HG03354 (cell line): ENCODE results near the gene WDR41.
"Not testable (repeated sequence)": the region's sequence is repeated elsewhere in the genome, so short reads cannot be mapped to it uniquely, and the experiment has no call there.

Experiments used
- ATAC-seq: cut with Tn5 transposase; IDR thresholded peaks from one replicate; pipeline ENCODE4 v1.9.1; 2021; ENCODE audit warnings: mild to moderate bottlenecking; ENCODE audit not compliant: unreplicated experiment, poor library complexity, severe bottlenecking

Gene WDR41

DNA sequence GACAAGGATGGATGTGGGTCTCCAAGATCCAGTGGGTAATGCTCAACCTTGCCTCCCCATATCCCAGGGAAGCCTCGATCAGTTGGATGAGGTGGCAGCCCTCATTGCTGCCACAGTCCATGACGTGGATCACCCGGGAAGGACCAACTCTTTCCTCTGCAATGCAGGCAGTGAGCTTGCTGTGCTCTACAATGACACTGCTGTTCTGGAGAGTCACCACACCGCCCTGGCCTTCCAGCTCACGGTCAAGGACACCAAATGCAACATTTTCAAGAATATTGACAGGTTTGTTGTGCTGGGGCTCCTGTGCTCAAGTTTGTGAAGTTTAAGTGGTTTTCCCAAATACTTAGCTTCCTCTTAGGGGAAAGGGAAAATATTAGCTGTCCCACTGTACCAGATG is 74.0 kb downstream of the WDR41 start:
- ATAC-seq: no peak

DNA sequence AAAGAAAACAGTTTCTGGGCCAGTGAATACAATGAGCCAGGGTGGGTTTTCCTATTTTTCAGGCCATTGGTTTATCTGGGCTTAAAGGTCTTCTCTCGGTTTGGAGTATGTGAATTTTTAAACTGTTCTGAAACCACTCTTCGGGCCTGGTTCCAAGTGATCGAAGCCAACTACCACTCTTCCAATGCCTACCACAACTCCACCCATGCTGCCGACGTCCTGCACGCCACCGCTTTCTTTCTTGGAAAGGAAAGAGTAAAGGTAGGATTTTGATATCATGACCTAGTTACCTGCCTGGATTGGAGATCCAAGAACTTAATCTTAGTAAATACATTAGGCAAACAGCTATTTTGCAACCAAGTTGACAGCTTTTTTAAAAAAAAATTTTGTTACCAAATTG is 79.1 kb downstream of the WDR41 start:
- no peak for ATAC-seq

DNA sequence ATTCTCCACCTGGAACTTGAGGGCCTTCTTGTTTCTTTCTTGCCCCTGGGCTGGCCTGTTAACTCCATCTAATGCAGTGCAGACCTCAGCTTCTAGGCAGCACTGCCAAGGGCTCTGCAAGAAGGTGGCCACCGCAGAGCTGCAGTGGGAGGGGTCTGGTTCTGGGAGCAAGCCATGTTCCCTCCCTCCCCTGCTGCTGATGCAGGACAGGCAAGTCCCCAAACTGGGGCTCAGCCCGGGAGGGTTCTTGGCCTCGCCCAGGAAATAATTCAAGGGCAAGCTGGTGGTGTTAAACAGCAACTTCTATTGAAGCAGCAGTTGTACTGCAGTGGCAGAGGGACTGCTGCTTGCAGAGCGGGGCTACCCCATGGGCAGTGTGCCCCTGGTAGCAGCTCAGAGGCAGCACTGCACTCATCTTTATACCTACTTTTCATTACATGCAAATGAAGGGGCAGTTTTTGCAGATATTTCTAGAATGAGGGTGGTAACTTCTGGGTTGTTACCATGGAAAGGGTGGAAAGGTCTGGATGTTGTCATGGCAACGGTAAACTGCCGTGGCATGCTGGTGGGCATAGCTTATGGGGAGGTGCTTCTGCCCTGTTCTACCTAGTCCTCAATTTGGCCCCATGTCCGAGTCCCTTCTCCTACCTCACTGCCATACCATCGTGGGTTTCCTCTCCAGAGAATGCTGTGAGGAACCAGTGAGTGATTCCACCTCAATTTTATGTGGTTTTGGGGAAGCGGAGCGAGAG is 82.1 kb downstream of the WDR41 start:
- ATAC-seq: no peak

DNA sequence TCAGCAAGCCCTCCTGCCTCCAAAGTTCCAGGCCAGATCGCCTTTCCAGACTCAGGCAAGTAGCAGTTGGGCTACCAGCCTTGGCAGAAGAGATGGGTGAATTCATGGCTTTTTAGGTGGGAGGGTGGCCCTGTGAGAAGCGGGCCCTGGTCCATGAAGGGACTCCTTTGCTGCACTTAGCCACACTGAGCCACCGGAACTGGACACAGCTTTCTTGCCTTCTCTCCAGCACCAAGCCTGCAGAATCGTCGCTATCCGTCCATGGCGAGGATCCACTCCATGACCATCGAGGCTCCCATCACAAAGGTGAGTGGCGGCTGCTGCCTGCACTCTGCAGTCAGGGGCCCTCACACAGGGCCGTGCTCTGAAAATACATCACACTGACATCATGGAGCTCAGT is 85.0 kb downstream of the WDR41 start:
- no peak for ATAC-seq

DNA sequence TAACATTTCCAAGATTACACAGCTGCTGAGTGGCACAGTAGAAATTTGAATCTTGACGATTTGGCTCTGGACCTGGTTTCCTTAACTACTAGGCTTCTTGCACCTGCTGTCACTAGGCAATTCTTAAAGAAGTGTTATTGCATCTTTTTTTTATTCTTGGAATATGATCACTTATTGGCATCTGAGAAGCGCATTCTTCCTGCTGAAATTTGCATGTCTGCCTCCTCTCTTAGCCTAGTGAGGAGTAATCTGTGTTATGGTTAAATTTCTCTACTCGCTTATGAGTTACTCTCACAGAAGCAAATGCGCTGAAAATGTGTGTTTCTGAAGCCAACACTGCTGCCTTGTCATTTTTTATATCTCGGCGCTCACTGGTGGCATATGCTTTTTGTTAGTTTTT is 89.3 kb downstream of the WDR41 start:
- no peak for ATAC-seq

DNA sequence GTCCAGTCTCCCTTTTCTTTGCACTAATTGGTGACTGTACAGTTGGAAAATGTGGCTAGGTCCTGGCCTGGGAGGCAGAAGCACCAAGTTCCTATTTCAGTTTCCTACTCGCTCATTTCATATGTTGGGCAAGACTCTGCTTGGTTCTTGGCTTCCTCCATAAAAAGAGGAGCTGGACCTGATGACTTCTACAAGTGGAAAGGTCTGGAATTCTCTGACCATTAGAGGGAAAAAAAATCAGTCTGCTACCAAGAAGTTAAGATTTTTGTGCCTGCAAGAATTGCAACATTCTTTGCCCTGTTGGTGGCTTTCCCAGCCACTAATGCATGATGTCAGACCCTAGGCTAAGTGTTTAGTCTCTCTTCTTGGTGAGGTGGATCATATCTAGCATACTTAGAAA is 91.5 kb downstream of the WDR41 start:
- no peak for ATAC-seq

DNA sequence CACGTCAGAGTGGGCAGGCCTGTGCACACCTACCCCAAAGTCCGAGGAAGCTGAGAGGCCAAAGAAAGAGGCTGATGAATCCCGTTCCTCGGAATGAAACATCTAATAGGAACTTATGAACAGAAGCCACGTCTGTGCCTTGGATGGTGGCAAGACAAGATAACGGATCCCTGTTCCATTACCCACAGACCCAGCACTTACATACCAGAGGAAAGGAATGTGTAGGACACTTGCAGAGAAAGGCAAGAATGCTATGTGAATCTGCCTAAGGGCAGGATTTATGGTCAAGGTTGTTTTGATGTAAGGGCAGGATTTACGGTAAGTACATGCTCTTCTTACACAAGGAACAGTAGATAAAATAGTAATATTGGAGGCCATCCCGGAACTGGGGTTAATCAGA is 93.2 kb downstream of the WDR41 start:
- ATAC-seq: no peak

DNA sequence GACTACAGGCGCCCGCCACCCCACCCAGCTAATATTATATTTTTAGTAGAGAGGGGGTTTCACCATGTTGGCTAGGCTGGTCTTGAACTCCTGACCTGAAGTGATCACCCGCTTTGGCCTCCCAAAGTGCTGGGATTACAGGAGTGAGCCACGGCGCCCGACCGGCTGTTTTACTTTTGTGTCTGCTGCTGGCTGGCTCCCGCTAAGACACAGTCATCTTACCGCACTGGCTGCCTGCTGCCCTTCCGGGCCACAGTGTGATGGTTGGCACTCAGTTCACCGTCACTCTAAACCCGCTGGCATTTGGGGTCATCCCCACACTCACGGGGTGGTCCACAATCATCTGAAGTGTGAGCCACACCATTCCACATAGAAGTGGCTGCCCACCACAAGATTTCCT is 93.7 kb downstream of the WDR41 start:
- ATAC-seq: no peak

DNA sequence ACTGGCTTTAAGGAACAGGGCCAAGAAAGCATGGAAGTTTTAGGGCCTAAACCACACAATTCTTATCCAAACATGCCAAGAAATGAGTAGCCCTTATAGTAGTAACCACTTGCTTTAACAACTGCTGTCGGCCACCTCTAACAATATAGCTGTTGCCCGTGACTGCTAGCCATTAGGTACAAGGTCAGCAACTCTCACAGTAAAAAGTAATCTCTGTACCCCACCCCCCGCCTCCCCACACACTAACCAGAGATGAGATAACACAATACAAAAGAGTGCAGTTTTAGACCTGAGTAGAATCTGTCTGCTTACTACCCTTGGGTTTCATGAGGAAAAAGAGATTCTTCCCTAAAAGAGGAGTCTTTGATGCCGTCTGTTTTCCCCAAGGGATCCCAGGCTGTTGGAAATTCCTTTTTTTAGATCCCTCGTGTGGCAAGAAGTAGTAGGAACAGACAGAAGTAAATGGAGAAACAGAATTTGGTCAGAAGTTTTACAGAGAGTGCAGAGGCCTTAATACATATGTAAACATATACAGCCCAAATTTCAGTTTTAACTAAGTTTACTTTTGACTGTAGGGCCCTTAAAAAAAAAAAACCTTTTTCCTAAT is 94.3 kb downstream of the WDR41 start:
- no peak for ATAC-seq

DNA sequence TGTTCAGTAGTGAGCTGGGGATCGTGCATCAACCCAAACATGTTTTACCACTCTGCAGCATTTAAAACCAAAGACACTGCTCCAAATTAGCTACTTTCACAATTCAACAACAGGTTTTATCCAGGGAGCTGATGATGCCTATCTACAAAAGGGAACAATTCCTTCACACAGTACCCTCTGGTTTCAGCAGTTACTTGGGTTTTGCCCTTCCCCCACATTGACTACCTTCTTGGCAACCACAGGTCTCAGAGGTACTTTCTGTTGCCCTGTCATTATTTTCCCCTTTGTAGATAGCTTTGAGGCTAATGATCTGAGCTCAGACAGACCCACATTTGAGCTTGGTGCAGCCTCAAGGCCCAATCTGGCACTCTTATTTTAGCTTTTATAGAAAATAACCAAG is 96.1 kb downstream of the WDR41 start:
- no peak for ATAC-seq

DNA sequence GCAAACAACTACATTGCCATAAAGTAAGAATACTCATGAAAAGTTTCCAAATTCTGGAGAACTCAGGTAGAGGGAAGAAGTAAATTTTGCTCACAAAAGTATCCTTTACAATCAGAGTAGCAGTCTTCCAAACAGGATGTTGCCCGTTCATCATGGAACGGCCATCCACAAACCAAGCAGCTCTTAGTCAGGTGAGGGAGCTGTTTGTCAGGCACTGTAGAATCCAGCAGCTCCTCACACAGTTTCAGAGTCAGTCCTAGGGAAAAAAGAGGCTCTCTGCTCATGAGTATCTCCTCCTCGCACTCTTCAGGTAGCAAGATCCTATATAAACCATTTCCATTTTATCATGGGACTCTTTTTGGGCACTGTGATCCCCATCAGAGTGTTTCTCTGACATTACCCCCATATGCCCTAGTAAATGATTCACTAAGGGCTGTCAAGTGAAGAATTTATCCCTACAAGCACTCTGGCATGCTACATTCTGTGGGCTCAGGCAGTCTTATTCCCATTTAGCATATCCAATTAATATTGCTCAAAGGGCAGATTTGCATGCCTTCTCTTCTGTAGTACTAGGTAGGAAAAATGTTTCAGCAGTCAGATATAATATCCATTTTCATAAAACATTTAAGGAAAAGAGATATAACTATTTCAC is 97.9 kb downstream of the WDR41 start:
- ATAC-seq: no peak

DNA sequence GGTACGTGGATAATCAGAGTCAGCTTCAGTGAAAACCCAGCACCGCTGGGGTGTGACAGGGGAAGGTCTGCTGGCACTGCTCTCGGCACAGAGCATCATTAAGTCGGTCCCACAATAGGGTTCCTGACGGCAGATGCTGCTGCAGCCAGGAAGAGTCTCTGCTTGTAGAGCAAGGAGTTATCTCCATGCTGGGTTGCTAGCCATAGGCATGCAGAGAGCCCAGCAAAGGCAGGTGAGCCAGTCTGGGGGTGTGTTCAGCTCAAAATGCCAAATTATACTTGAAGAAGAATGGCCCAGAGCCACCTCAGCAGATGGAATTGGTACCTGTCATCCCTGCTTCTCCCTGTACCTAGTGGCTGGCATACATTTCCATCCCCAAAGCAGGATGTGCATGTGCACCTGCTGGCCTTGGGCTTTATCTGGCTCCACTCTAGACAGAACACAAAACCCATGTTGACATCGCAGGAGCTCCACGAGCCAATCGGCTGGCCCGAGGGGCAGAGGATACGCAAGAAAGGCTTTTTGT is 100.8 kb downstream of the WDR41 start:
- ATAC-seq: no peak

DNA sequence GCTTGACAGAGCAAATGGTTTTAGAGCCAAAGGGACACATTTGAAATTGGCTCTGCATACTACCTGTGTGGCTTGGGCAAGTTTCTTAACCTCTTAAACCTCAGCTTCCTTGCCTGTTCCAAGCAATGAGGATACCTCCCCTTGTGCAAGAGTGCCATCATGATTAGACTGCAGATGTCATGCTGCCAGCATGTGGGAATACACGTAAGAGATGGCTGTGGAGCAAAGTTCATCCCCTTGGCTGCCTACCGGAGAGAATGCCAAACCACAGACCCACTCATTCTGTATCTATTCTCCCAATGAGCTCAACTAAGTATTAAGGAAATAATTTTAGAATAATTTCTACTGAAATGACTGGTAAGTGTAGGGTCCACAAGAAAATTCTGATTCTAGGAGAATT is 101.3 kb downstream of the WDR41 start:
- ATAC-seq: no peak

DNA sequence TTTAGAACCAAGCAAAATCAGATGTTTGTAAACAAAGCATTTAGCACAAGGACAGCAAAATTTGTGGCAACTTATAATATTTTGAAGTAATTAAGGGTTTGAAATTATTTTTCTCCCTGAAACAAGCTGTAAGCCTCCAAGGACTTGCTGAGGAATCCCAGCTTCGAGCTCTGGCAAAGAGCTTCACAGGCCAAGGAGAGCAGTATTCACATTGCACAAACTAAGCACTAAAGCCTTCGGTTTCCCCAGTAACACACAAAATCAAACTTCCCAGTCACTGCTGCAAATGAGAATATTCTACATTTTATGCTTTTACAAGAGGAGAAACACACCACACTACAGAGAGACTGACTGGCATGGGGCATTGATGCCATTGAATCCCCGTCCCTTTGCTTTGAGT is 101.9 kb downstream of the WDR41 start:
- ATAC-seq: no peak

DNA sequence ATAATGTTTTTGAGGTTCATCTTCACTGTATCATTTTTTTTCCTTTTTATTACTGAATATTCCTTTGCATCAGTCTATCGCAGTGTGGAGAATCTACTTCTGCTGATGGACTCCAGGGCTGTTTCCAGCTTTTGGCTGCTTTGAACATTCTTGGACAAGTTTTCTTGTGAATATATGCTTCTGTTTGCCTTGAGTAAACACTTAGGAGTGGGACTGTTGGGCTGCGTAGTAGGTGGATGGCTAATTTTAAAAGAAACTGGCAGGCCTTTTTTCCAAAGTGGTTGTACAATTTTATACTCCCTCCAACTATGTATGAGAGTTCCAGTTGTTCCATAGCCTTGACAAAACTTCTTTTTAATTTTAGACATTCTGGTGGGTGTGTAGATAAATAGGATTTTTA is 102.4 kb downstream of the WDR41 start:
- no peak for ATAC-seq

DNA sequence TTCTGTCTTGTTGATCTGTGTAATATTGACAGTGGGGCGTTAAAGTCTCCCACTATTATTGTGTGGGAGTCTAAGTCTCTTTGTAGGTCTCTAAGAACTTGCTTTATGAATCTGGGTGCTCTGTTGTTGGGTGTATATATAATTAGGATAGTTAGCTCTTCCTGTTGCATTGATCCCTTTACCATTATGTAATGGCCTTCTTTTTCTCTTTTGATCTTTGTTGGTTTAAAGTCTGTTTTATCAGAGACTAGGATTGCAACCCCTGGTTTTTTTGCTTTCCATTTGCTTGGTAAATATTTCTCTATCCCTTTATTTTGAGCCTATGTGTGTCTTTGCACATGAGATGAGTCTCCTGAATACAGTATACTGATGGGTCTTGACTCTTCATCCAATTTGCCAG is 105.8 kb downstream of the WDR41 start:
- ATAC-seq: not testable (repeated sequence)

DNA sequence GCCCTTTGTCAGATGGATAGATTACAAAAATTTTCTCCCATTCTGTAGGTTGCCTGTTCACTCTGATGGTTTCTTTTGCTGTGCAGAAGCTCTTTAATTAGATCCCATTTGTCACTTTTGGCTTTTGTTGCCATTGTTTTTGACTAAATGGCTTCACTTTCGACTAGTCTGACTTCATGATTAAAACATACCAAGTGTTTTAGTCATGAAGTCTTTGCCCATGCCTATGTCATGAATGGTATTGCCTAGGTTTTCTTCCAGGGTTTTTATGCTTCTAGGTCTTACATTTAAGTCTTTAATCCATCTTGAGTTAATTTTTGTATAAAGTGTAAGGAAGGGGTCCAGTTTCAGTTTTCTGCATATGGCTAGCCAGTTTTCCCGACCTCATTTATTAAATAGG is 108.8 kb downstream of the WDR41 start:
- not testable (repeated sequence) for ATAC-seq
